ENCODE results near the gene RNF207. TPM values are rescaled to one million over a fixed set of nuclear protein-coding genes. Genes with fewer than 3 reads are reported as not detected.

Gene RNF207
- total RNA-seq, 1 experiment from 2014 or later: 53.1 TPM

DNA sequence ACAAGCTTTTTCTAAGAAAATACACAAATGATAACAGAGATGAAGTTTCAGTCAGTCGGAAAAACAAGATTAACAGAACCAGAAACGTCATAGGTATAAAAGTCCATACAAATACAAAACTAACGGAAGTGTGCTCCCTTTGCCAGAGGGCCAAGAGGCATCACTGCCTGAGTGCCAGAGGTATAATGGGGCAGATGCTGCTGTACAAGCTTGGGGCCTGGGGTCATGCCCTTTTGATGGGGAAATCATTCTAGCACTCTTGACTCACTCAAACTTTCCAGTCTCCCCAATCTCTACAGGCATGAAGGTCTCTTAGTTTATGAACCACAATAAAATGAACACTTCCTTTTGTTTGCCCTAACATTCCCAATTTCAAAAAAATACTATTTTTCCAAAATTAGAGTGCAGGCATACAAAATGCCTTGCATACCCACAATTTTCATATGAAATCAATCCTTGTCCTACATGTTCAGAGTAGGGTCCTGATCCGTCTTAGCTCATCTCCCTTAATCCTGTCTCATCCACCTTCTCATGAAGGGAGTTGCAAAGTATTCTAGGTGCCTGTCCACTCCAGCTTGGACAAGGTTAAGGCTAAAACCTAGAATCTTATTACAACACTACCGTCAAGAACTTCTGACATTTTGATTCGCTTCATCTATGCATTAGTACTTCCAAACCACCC is 8.0 kb upstream of the RNF207 start:
- no peak for DNase-seq
- intact Hi-C loops (cut with micrococcal nuclease; ENCODE audit: unreplicated experiment): no loop called here
- no peak for TF ChIP-seq EZH2 (IDR thresholded peaks at IDR 0.05; ENCODE audit: low read depth)
- TF ChIP-seq, protein P1, sequence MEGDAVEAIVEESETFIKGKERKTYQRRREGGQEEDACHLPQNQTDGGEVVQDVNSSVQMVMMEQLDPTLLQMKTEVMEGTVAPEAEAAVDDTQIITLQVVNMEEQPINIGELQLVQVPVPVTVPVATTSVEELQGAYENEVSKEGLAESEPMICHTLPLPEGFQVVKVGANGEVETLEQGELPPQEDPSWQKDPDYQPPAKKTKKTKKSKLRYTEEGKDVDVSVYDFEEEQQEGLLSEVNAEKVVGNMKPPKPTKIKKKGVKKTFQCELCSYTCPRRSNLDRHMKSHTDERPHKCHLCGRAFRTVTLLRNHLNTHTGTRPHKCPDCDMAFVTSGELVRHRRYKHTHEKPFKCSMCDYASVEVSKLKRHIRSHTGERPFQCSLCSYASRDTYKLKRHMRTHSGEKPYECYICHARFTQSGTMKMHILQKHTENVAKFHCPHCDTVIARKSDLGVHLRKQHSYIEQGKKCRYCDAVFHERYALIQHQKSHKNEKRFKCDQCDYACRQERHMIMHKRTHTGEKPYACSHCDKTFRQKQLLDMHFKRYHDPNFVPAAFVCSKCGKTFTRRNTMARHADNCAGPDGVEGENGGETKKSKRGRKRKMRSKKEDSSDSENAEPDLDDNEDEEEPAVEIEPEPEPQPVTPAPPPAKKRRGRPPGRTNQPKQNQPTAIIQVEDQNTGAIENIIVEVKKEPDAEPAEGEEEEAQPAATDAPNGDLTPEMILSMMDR (conservative IDR thresholded peaks at IDR 0.05): no peak
- no peaks in the 10 kb centered on the region for H3K9me2 ChIP-seq (ENCODE audit: insufficient read depth)
- H3F3A ChIP-seq (ENCODE audit: insufficient read depth, low read depth): peaks cover 11% of the 10 kb centered on the region
- no peak overlapping the region for H2AFZ ChIP-seq
- peaks cover 35% of the 10 kb centered on the region; the same call in 1 of the 2 replicates for H4K20me1 ChIP-seq (ENCODE audit: insufficient read depth)
- BruUV-seq (replicated peaks): no TSS peak
- H3K36me3 ChIP-seq (ENCODE audit: low read depth): peaks cover 14% of the 10 kb centered on the region
- H3K27me3 ChIP-seq (ENCODE audit: insufficient read depth, low read depth): no peaks in the 10 kb centered on the region
- CTCF ChIA-PET: interaction anchor here (1.6 kb wide), 1 partner anchor 14 kb away, joined by 3 read pairs; no protein-coding TSS in a partner anchor
- peak overlapping the region; percentile 66 for H3K27ac ChIP-seq
- POLR2A ChIA-PET (ENCODE audit: unreplicated experiment): no interaction called here
- H3K4me1 ChIP-seq (replicated peaks; ENCODE audit: insufficient read depth): peaks cover 18% of the 10 kb centered on the region
- no peaks in the 10 kb centered on the region for H3K9me3 ChIP-seq (ENCODE audit: insufficient read depth, low read depth)
- H3K4me2 ChIP-seq: peak overlapping the region; percentile 96
- peak overlapping the region; percentile 90 for H3K4me3 ChIP-seq
- H3K79me2 ChIP-seq (ENCODE audit: low read depth): peaks cover 65% of the 10 kb centered on the region

DNA sequence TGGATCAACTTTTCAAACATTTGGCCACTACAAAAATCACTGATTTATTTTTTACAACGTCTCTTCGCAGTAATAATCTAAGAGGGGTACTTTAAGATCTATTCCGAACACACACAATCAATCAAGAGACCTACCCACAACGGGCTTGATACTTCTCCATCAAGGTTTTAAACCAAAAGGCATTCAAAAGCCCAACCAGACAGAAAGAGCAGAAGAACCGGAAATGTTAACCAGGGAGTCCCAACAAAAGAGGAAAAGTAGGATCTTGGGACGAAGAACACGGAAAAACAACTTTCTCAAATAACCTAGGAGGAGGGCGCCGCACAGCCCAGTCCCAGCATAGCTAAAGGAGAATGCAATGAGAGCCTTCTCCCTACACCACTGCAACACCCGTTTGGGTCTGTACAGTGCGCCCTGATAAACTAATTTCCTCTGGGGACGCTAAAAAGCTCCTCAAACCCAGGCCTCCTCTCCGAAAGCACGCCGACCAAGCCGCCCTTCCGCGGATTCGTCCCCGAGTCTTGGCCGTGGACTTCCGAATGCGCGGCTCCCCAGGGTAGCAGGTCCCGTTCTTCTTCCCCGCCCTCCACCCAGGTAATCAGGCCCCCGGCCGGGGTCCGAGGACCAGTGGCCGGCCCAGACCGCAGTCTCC is 7.1 kb upstream of the RNF207 start:
- ChIA-PET POLR2A (ENCODE audit: unreplicated experiment) (no interaction called here), CTCF (interaction anchor here (1.6 kb wide), 1 partner anchor 15 kb away, joined by 3 read pairs; no protein-coding TSS in a partner anchor)
- H3F3A ChIP-seq (ENCODE audit: insufficient read depth, low read depth): peaks cover 11% of the 10 kb centered on the region
- H3K27ac ChIP-seq: peak overlapping the region; percentile 66
- TF ChIP-seq EZH2 (IDR thresholded peaks at IDR 0.05; ENCODE audit: low read depth): no peak
- TF ChIP-seq, protein P1 (conservative IDR thresholded peaks at IDR 0.05): no peak
- H3K27me3 ChIP-seq (ENCODE audit: insufficient read depth, low read depth): no peaks in the 10 kb centered on the region
- BruUV-seq (replicated peaks): TSS peak; percentile 38
- no peaks in the 10 kb centered on the region for H3K9me2 ChIP-seq (ENCODE audit: insufficient read depth)
- peaks cover 59% of the 10 kb centered on the region for H3K79me2 ChIP-seq (ENCODE audit: low read depth)
- DNase-seq: no peak
- H3K9me3 ChIP-seq (ENCODE audit: insufficient read depth, low read depth): no peaks in the 10 kb centered on the region
- peak overlapping the region; percentile 90 for H3K4me3 ChIP-seq
- intact Hi-C loops (cut with micrococcal nuclease; ENCODE audit: unreplicated experiment): no loop called here
- peaks cover 14% of the 10 kb centered on the region for H3K36me3 ChIP-seq (ENCODE audit: low read depth)
- H4K20me1 ChIP-seq (ENCODE audit: insufficient read depth): peaks cover 30% of the 10 kb centered on the region; the same call in 1 of the 2 replicates
- peaks cover 18% of the 10 kb centered on the region for H3K4me1 ChIP-seq (replicated peaks; ENCODE audit: insufficient read depth)
- H3K4me2 ChIP-seq: peak overlapping the region; percentile 96
- H2AFZ ChIP-seq: peak overlapping the region; percentile 76; the same call in 1 of the 2 replicates

DNA sequence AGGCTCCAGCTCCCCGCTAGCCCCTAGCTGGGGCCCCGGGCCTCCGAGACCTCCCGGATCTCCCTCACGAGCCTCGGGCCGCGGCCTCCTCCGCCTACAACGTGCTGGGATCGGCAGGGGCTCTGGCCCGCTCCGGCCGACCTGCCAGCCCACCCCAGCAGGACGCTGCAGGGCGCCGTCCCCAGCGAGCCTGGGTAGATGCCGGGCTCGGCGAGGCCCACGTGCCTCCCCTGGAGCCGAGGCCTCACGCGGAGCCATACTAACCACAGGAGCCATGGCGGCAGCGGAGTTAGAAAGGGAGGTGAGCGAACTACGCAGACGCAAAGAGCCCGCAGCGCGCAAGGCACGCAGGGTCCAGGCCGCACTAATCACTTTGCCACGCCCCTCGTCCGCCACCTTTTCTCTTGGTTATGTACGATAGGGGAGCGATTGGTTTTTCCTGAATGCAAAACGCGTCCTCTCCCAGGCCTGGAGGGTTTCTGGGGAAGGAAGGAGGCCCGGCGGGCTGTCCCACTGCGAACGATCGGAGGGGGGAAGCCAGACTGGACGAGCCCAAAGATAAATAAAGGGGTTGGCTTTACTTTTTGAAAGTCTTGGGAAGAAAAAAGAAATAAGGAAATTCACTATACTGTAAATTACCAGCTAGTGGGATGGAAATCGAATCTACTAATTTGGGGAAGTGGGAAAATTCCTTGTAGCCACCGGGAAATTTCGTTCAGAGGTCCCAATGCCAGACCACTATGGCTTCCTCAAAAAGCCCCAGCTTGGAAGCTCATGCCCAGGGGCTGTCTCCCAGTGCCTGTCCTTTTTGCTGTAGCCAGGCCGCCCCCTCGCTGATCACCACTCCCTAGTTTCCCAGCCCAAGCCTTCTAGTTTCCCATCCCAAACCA is 6.4 kb upstream of the RNF207 start, which contains the start of gene RPL22:
RPL22 (minus strand) TSS at position 298 of the 890 bp plus-strand sequence; CDS start at position 276, 22 bp downstream.
- no peaks in the 10 kb centered on the region for H3K9me3 ChIP-seq (ENCODE audit: insufficient read depth, low read depth)
- H3F3A ChIP-seq (ENCODE audit: insufficient read depth, low read depth): peaks cover 11% of the 10 kb centered on the region
- H3K4me2 ChIP-seq: peak within 1 kb of the TSS; percentile 96
- CTCF ChIA-PET: interaction anchor here (0.6 kb wide), 1 partner anchor 157 kb away, joined by 6 read pairs; no protein-coding TSS in a partner anchor
- DNase-seq: peak; percentile 92 to 95
- peak within 1 kb of the TSS; percentile 90 for H3K4me3 ChIP-seq
- TF ChIP-seq EZH2 (IDR thresholded peaks at IDR 0.05; ENCODE audit: low read depth): no peak
- TF ChIP-seq, protein P1 (conservative IDR thresholded peaks at IDR 0.05): no peak
- H3K36me3 ChIP-seq (ENCODE audit: low read depth): peaks cover 14% of the 10 kb centered on the region
- peak within 1 kb of the TSS; percentile 79 for H2AFZ ChIP-seq
- POLR2A ChIA-PET (ENCODE audit: unreplicated experiment): no interaction called here
- no peaks in the 10 kb centered on the region for H3K9me2 ChIP-seq (ENCODE audit: insufficient read depth)
- peak within 1 kb of the TSS; percentile 66 for H3K27ac ChIP-seq
- peaks cover 51% of the 10 kb centered on the region for H3K79me2 ChIP-seq (ENCODE audit: low read depth)
- H3K4me1 ChIP-seq (replicated peaks; ENCODE audit: insufficient read depth): peaks cover 19% of the 10 kb centered on the region
- BruUV-seq (replicated peaks): TSS peak; percentile 36
- no peaks in the 10 kb centered on the region for H3K27me3 ChIP-seq (ENCODE audit: insufficient read depth, low read depth)
- intact Hi-C loops (cut with micrococcal nuclease; ENCODE audit: unreplicated experiment): no loop called here
- peaks cover 25% of the 10 kb centered on the region; the same call in 1 of the 2 replicates for H4K20me1 ChIP-seq (ENCODE audit: insufficient read depth)

All from PC-9 (cell line).